Measurements from ENCODE around the gene PRKCH. TPM values are rescaled to one million over a fixed set of nuclear protein-coding genes. Genes with fewer than 3 reads are reported as not detected.

The PRKCH gene
- total RNA-seq, 1 experiment from 2014 or later = 5.2 TPM

- peaks cover 21 to 23% of the 10 kb centered on the region in 2 experiments for H3K4me1 Mint-ChIP-seq
- Histone ChIP-seq H4K91ac (ENCODE audit: insufficient read length, low read depth, low read length) (no peak overlapping the region), H2BK20ac (ENCODE audit: low read depth, low read length, poor library complexity, severe bottlenecking) (no peak overlapping the region), H3K23ac (ENCODE audit: insufficient read length, low read depth, low read length) (no peak overlapping the region), H3K79me2 (ENCODE audit: insufficient read depth, low read length) (no peaks in the 10 kb centered on the region; the same call in 1 of the 2 replicates), H3K56ac (ENCODE audit: insufficient read length, low read depth, low read length) (no peak overlapping the region), H3K27me3 (ENCODE audit: insufficient read depth, low read length) (no peaks in the 10 kb centered on the region), H3K4me2 (ENCODE audit: insufficient read depth, insufficient read length, low read length) (peak overlapping the region; percentile 37), H2BK12ac (ENCODE audit: insufficient read length, low read depth, low read length) (no peak overlapping the region), H2BK120ac (ENCODE audit: low read depth, low read length, poor library complexity, severe bottlenecking) (no peak overlapping the region), H2AK5ac (ENCODE audit: insufficient read length, low read length) (no peak overlapping the region), H3K9me3 (ENCODE audit: control insufficient read depth, low read depth, low read length) (no peaks in the 10 kb centered on the region), H2BK5ac (ENCODE audit: insufficient read length, low read length) (no peak overlapping the region), H3K4me1 (ENCODE audit: insufficient read depth, low read length) (peaks cover 10% of the 10 kb centered on the region; the same call in 1 of the 2 replicates), H2AFZ (ENCODE audit: low read length) (peak overlapping the region; percentile 29), H4K8ac (replicated peaks; ENCODE audit: insufficient read length, low read depth, low read length) (no peak overlapping the region), H2BK15ac (ENCODE audit: low read depth, low read length) (no peak overlapping the region), H4K5ac (ENCODE audit: insufficient read length, low read depth, low read length) (no peak overlapping the region), H3T11ph (ENCODE audit: low read length) (no peak overlapping the region), H3K9ac (ENCODE audit: extremely low read depth, insufficient read length, low read length) (no peak overlapping the region), H4K20me1 (ENCODE audit: control insufficient read depth, insufficient read depth, insufficient read length) (no peaks in the 10 kb centered on the region), H3K27ac (ENCODE audit: insufficient read length, low read depth, low read length) (no peak overlapping the region), H3K14ac (ENCODE audit: insufficient read depth, low read length) (peak overlapping the region; percentile 48; the same call in 1 of the 2 replicates), H3K23me2 (ENCODE audit: insufficient read length, low read depth, low read length, poor library complexity, severe bottlenecking) (no peaks in the 10 kb centered on the region), H3K4ac (ENCODE audit: low read depth, low read length) (no peak overlapping the region), H3K79me1 (ENCODE audit: insufficient read depth, low read depth, low read length, poor library complexity, severe bottlenecking) (no peaks in the 10 kb centered on the region), H3K18ac (ENCODE audit: insufficient read length, low read depth, low read length) (peak overlapping the region; percentile 7)
- H3K27me3 Mint-ChIP-seq (ENCODE audit: low read depth) = no peaks in the 10 kb centered on the region
- peak overlapping the region; percentile 59 to 92 (median 88) for H3K27ac Mint-ChIP-seq
- no peaks in the 10 kb centered on the region for H3K9me3 Mint-ChIP-seq
- no peaks in the 10 kb centered on the region for H3K36me3 Mint-ChIP-seq (ENCODE audit: insufficient read depth in 1 of 3, low read depth in 3 of 3)
- WGBS (ENCODE audit: extremely low coverage, insufficient read length, low lambda C conversion rate) = no CpG with 5 or more reads among the region's 12 CpGs
- peak; percentile 41 for DNase-seq
- H3K4me3 Mint-ChIP-seq = peak overlapping the region; percentile 0 to 33; a peak in 3 of 5 replicates
- TF ChIP-seq, protein P1, sequence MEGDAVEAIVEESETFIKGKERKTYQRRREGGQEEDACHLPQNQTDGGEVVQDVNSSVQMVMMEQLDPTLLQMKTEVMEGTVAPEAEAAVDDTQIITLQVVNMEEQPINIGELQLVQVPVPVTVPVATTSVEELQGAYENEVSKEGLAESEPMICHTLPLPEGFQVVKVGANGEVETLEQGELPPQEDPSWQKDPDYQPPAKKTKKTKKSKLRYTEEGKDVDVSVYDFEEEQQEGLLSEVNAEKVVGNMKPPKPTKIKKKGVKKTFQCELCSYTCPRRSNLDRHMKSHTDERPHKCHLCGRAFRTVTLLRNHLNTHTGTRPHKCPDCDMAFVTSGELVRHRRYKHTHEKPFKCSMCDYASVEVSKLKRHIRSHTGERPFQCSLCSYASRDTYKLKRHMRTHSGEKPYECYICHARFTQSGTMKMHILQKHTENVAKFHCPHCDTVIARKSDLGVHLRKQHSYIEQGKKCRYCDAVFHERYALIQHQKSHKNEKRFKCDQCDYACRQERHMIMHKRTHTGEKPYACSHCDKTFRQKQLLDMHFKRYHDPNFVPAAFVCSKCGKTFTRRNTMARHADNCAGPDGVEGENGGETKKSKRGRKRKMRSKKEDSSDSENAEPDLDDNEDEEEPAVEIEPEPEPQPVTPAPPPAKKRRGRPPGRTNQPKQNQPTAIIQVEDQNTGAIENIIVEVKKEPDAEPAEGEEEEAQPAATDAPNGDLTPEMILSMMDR (conservative IDR thresholded peaks at IDR 0.05) = no peak
Measured at GRCh38 chr14:61438860-61439765, 117.7 kb downstream of the PRKCH start.
